Tibial nerve (tissue), 4 donors: ENCODE measurements around the gene INPP5E.

Experiments
- CTCF ChIP-seq, 5 experiments: fragments of 200-600 bp in 3 of 5; fragments of 450-650 bp in 2 of 5; sonication (generic) in 3 of 5; IDR thresholded peaks; one replicate each; pipeline ENCODE4 v1.5.1; 2016 to 2019; ENCODE audit warnings: antibody characterized with exemption in 5 of 5, mild to moderate bottlenecking in 3 of 5, moderate library complexity in 2 of 5
- EP300 ChIP-seq, 2 donors: sonication (generic); formaldehyde crosslinking; IDR thresholded peaks; one replicate each; pipeline ENCODE4 v1.6.1; 2017; ENCODE audit warnings: antibody characterized with exemption in 2 of 2, mild to moderate bottlenecking in 1 of 2
- POLR2A ChIP-seq, 2 donors: fragments of 450-650 bp; IDR thresholded peaks; one replicate each; pipeline ENCODE4 v1.6.1; 2017; ENCODE audit warnings: antibody characterized with exemption in 2 of 2, mild to moderate bottlenecking in 2 of 2, moderate library complexity in 2 of 2

- TF ChIP-seq CTCF (IDR thresholded peaks at IDR 0.05) (peak; percentile 83 to 91 (median 85)), POLR2A (IDR thresholded peaks at IDR 0.05) (no peak), EP300 (IDR thresholded peaks at IDR 0.05) (no peak)
Observed at GRCh38 chr9:136485049-136486045, 45.7 kb upstream of the INPP5E start.
